HEK293 (cell line): ENCODE results near the gene TOMT.

Experiments used
- CTCF ChIA-PET: fragments of 350-600 bp; formaldehyde crosslinking; extraction: SDS; loops from one replicate; lab custom pipeline; 2021; ENCODE audit warnings: antibody characterized with exemption; lab: Yijun Ruan, JAX
- POLR2A ChIA-PET: fragments of 300-600 bp; formaldehyde crosslinking; extraction: SDS; loops from one replicate; lab custom pipeline; 2020; ENCODE audit warnings: antibody characterized with exemption, inconsistent platforms; lab: Yijun Ruan, JAX
- H3K27ac ChIP-seq: fragments of 200-500 bp; sonication (Bioruptor generic); 2 replicates; pipeline ENCODE4 v1.5.1; 2014; ENCODE audit warnings: low read depth, low read length, control low read depth, inconsistent platforms; ENCODE audit errors: extremely low read depth
- H3K36me3 ChIP-seq, 2 experiments: fragments of 200-500 bp in 1 of 2; sonication (Bioruptor generic) in 1 of 2; 1 replicate in 1 of 2; 2 replicates in 1 of 2; pipeline ENCODE4 v1.5.1; 2014 to 2017; ENCODE audit warnings: inconsistent platforms in 2 of 2, low read length in 2 of 2; ENCODE audit not compliant: control insufficient read depth in 2 of 2, insufficient read depth in 1 of 2
- H3K4me1 ChIP-seq: fragments of 200-500 bp; sonication (Bioruptor generic); 2 replicates; pipeline ENCODE4 v1.5.1; 2014; ENCODE audit warnings: mild to moderate bottlenecking, low read length, inconsistent platforms; ENCODE audit not compliant: control insufficient read depth, insufficient read depth
- H3K4me3 ChIP-seq: 2 replicates; pipeline ENCODE4 v1.5.1; 2011; ENCODE audit warnings: low read depth, mild to moderate bottlenecking, control low read depth, low read length, moderate library complexity
- H3K9me3 ChIP-seq: fragments of 200-500 bp; sonication (Bioruptor generic); 2 replicates; pipeline ENCODE4 v1.5.1; 2014; ENCODE audit warnings: low read depth, low read length, inconsistent platforms; ENCODE audit not compliant: control insufficient read depth, insufficient read depth
- EGR2 ChIP-seq: fragments of 450-650 bp; formaldehyde crosslinking; IDR thresholded peaks from 2 replicates; pipeline ENCODE4 v1.5.1; 2016; ENCODE audit warnings: low read depth, missing biosample characterization, missing genetic modification characterization
- GLI4 ChIP-seq: fragments of 450-650 bp; formaldehyde crosslinking; IDR thresholded peaks from 2 replicates; pipeline ENCODE4 v1.5.1; 2016; ENCODE audit warnings: missing biosample characterization, missing genetic modification characterization
- HOXA7 ChIP-seq: sonication (generic); formaldehyde crosslinking; IDR thresholded peaks from 2 replicates; pipeline ENCODE4 v1.8.1; 2022; ENCODE audit warnings: missing genetic modification reagents, borderline replicate concordance
- KLF8 ChIP-seq: fragments of 450-650 bp; formaldehyde crosslinking; IDR thresholded peaks from 2 replicates; pipeline ENCODE4 v1.5.1; 2016; ENCODE audit warnings: missing biosample characterization, missing genetic modification characterization
- RBAK ChIP-seq: fragments of 450-650 bp; formaldehyde crosslinking; IDR thresholded peaks from 2 replicates; pipeline ENCODE4 v1.5.1; 2016; ENCODE audit warnings: missing biosample characterization, missing genetic modification characterization
- SALL2 ChIP-seq: fragments of 450-650 bp; formaldehyde crosslinking; IDR thresholded peaks from 2 replicates; pipeline ENCODE4 v1.5.0; 2017; ENCODE audit warnings: missing biosample characterization, mild to moderate bottlenecking, missing genetic modification characterization, borderline replicate concordance
- SP2 ChIP-seq: fragments of 450-650 bp; formaldehyde crosslinking; IDR thresholded peaks from 2 replicates; pipeline ENCODE4 v1.5.1; 2016; ENCODE audit warnings: missing biosample characterization, missing genetic modification characterization
- WT1 ChIP-seq: fragments of 450-650 bp; formaldehyde crosslinking; IDR thresholded peaks from 2 replicates; pipeline ENCODE4 v1.5.1; 2016; ENCODE audit warnings: missing biosample characterization, missing genetic modification characterization
- ZBTB1 ChIP-seq: fragments of 450-650 bp; formaldehyde crosslinking; IDR thresholded peaks from 2 replicates; pipeline ENCODE4 v1.5.1; 2016; ENCODE audit warnings: missing biosample characterization, missing genetic modification characterization
- ZBTB48 ChIP-seq: fragments of 450-650 bp; formaldehyde crosslinking; IDR thresholded peaks from 2 replicates; pipeline ENCODE4 v1.5.1; 2016; ENCODE audit warnings: missing biosample characterization, missing genetic modification characterization
- ZBTB8A ChIP-seq: fragments of 450-650 bp; formaldehyde crosslinking; IDR thresholded peaks from 2 replicates; pipeline ENCODE4 v1.5.1; 2016; ENCODE audit warnings: missing biosample characterization, missing genetic modification characterization
- ZFHX2 ChIP-seq: fragments of 450-650 bp; formaldehyde crosslinking; conservative IDR thresholded peaks from 2 replicates; pipeline ENCODE4 v1.5.1; 2016; ENCODE audit warnings: missing biosample characterization, missing genetic modification characterization
- ZNF157 ChIP-seq: fragments of 450-650 bp; formaldehyde crosslinking; IDR thresholded peaks from 2 replicates; pipeline ENCODE4 v1.5.1; 2016; ENCODE audit warnings: missing biosample characterization, missing genetic modification characterization
- ZNF174 ChIP-seq: fragments of 450-650 bp; formaldehyde crosslinking; IDR thresholded peaks from 2 replicates; pipeline ENCODE4 v1.5.0; 2017; ENCODE audit warnings: missing biosample characterization, mild to moderate bottlenecking, missing genetic modification characterization
- ZNF184 ChIP-seq: fragments of 450-650 bp; IDR thresholded peaks from 2 replicates; pipeline ENCODE4 v1.5.1; 2018; ENCODE audit warnings: missing biosample characterization, mild to moderate bottlenecking, missing genetic modification characterization
- ZNF223 ChIP-seq: fragments of 450-650 bp; formaldehyde crosslinking; IDR thresholded peaks from 2 replicates; pipeline ENCODE4 v1.5.1; 2016; ENCODE audit warnings: missing biosample characterization, missing genetic modification characterization
- ZNF266 ChIP-seq: fragments of 450-650 bp; formaldehyde crosslinking; IDR thresholded peaks from 2 replicates; pipeline ENCODE4 v1.5.1; 2016; ENCODE audit warnings: missing biosample characterization, missing genetic modification characterization, low read depth
- ZNF366 ChIP-seq: fragments of 450-650 bp; formaldehyde crosslinking; conservative IDR thresholded peaks from 2 replicates; pipeline ENCODE4 v1.5.1; 2016; ENCODE audit warnings: missing biosample characterization, missing genetic modification characterization
- ZNF37A ChIP-seq: fragments of 450-650 bp; IDR thresholded peaks from 2 replicates; pipeline ENCODE4 v1.5.1; 2018; ENCODE audit warnings: missing biosample characterization, missing genetic modification characterization
- ZNF391 ChIP-seq: fragments of 450-650 bp; formaldehyde crosslinking; IDR thresholded peaks from 2 replicates; pipeline ENCODE4 v1.5.1; 2016; ENCODE audit warnings: low read depth, missing biosample characterization, missing genetic modification characterization, borderline replicate concordance
- ZNF394 ChIP-seq: fragments of 450-650 bp; formaldehyde crosslinking; IDR thresholded peaks from 2 replicates; pipeline ENCODE4 v1.5.1; 2016; ENCODE audit warnings: missing biosample characterization, missing genetic modification characterization, mild to moderate bottlenecking, moderate library complexity, borderline replicate concordance
- ZNF473 ChIP-seq: fragments of 450-650 bp; formaldehyde crosslinking; IDR thresholded peaks from 2 replicates; pipeline ENCODE4 v1.5.1; 2017; ENCODE audit warnings: missing biosample characterization, missing genetic modification characterization
- ZNF561 ChIP-seq: fragments of 450-650 bp; IDR thresholded peaks from 2 replicates; pipeline ENCODE4 v1.5.1; 2018; ENCODE audit warnings: missing biosample characterization, missing genetic modification characterization, borderline replicate concordance
- ZNF571 ChIP-seq: fragments of 450-650 bp; formaldehyde crosslinking; IDR thresholded peaks from 2 replicates; pipeline ENCODE4 v1.5.0; 2017; ENCODE audit warnings: missing biosample characterization, missing genetic modification characterization
- ZNF600 ChIP-seq: fragments of 450-650 bp; formaldehyde crosslinking; IDR thresholded peaks from 2 replicates; pipeline ENCODE4 v1.5.1; 2016; ENCODE audit warnings: missing biosample characterization, missing genetic modification characterization
- TF ChIP-seq, protein P1 (sequence below): fragments of 450-650 bp; formaldehyde crosslinking; IDR thresholded peaks from 2 replicates; pipeline ENCODE4 v1.5.1; 2016; ENCODE audit warnings: missing biosample characterization, missing genetic modification characterization
- TF ChIP-seq, protein P2 (sequence below): fragments of 450-650 bp; formaldehyde crosslinking; IDR thresholded peaks from 2 replicates; pipeline ENCODE4 v1.5.1; 2016; ENCODE audit warnings: missing biosample characterization, missing genetic modification characterization

TOMT gene

GRCh38 chr11:72069200-72069599 lies 36.5 kb upstream of the TOMT start:
- H3K36me3 ChIP-seq, result peaks cover 6 to 33% of the 10 kb centered on the region in 2 experiments; a peak in 2 of 3 replicates

DNA sequence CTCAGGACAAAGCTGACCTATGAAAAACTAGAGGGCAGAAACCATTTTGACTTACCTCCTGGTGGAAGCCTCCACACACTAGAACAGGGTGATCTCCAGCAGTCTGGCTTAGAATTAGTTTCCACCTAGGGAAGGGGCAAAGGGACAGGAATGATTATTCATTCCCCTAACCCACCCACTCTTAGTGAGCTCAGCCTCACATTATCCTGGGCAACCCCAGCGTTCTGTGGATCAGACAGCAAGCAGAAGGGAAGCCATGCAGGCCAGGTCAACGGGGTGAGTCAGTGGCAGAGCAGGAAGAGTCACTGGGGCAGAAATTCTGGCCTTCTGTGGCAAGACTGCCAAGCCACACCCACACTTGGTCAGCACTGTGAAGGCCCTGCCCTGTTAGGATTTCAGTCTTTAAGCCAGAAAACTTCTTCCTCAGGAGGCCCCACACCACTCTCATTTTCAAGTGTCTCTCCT lies 35.9 kb upstream of the TOMT start:
- Histone ChIP-seq H3K4me1 (peaks cover 2% of the 10 kb centered on the region; the same call in 1 of the 2 replicates), H3K27ac (no peak overlapping the region), H3K36me3 (peaks cover 6 to 33% of the 10 kb centered on the region in 2 experiments; a peak in 2 of 3 replicates), H3K9me3 (no peaks in the 10 kb centered on the region), H3K4me3 (no peak overlapping the region)
- TF ChIP-seq, protein P1, sequence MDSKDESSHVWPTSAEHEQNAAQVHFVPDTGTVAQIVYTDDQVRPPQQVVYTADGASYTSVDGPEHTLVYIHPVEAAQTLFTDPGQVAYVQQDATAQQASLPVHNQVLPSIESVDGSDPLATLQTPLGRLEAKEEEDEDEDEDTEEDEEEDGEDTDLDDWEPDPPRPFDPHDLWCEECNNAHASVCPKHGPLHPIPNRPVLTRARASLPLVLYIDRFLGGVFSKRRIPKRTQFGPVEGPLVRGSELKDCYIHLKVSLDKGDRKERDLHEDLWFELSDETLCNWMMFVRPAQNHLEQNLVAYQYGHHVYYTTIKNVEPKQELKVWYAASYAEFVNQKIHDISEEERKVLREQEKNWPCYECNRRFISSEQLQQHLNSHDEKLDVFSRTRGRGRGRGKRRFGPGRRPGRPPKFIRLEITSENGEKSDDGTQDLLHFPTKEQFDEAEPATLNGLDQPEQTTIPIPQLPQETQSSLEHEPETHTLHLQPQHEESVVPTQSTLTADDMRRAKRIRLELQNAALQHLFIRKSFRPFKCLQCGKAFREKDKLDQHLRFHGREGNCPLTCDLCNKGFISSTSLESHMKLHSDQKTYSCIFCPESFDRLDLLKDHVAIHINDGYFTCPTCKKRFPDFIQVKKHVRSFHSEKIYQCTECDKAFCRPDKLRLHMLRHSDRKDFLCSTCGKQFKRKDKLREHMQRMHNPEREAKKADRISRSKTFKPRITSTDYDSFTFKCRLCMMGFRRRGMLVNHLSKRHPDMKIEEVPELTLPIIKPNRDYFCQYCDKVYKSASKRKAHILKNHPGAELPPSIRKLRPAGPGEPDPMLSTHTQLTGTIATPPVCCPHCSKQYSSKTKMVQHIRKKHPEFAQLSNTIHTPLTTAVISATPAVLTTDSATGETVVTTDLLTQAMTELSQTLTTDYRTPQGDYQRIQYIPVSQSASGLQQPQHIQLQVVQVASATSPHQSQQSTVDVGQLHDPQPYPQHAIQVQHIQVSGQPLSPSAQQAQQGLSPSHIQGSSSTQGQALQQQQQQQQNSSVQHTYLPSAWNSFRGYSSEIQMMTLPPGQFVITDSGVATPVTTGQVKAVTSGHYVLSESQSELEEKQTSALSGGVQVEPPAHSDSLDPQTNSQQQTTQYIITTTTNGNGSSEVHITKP (tag by site-specific recombination), result peak; percentile 64
- TF ChIP-seq ZNF600 (peak; percentile 44), EGR2 (tag by site-specific recombination) (0 out of 2 replicates have a peak, but pooled peaks have one; percentile 8), ZFHX2 (tag by site-specific recombination) (peak; percentile 32), ZNF266 (tag by site-specific recombination) (no peak), ZNF571 (no peak)
- POLR2A ChIA-PET, result interaction anchor here (0.6 to 1.3 kb wide), 2 partner anchors 9 to 38 kb away, joined by 3 read pairs; no protein-coding TSS in a partner anchor
- CTCF ChIA-PET, result no interaction called here

More at GRCh38 chr11:72069200-72069599, 36.5 kb upstream of the TOMT start:
- no peak overlapping the region for H3K27ac ChIP-seq
- CTCF ChIA-PET, result interaction anchor here (3.5 kb wide), 1 partner anchor 44 kb away, joined by 17 read pairs; no protein-coding TSS in a partner anchor
- POLR2A ChIA-PET, result no interaction called here
- TF ChIP-seq EGR2 (tag by site-specific recombination) (peak; percentile 45; the same call in 1 of the 2 replicates), SALL2 (no peak)
- TF ChIP-seq, all 188 proteins: peak for 1
- Histone ChIP-seq H3K4me1 (peaks cover 2% of the 10 kb centered on the region; the same call in 1 of the 2 replicates), H3K9me3 (no peaks in the 10 kb centered on the region), H3K4me3 (no peak overlapping the region)

DNA sequence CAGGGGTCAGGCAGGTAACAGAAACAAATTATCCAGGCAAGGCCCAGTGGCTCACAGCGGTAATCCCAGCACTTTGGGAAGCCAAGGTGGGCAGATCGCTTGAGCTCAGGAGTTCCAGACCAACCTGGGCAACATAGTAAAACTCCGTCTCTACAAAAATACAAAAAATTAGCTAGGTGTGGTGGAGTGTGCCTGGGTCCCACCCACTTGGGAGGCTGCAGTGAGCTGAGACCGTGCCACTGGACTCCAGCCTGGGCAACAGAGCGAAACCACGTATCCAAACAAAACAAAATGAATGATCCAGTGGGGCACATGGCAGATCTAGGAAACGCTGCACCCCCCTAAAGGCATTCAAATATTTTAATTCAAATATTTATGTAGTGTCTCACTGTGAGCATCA lies 35.2 kb upstream of the TOMT start:
- CTCF ChIA-PET, result no interaction called here
- Histone ChIP-seq H3K4me3 (no peak overlapping the region), H3K27ac (no peak overlapping the region), H3K36me3 (peaks cover 6 to 33% of the 10 kb centered on the region in 2 experiments; a peak in 2 of 3 replicates), H3K4me1 (peaks cover 2% of the 10 kb centered on the region; the same call in 1 of the 2 replicates), H3K9me3 (no peaks in the 10 kb centered on the region)
- POLR2A ChIA-PET, result interaction anchor here (1.3 kb wide), 1 partner anchor 8 kb away, joined by 3 read pairs; no protein-coding TSS in a partner anchor
- TF ChIP-seq ZBTB1 (tag by site-specific recombination) (no peak), ZNF37A (tag by site-specific recombination) (no peak), ZNF157 (no peak), ZNF561 (tag by site-specific recombination) (no peak), ZNF223 (tag by site-specific recombination) (no peak), ZNF366 (tag by site-specific recombination) (no peak), WT1 (tag by site-specific recombination) (no peak), ZNF184 (tag by site-specific recombination) (no peak), RBAK (tag by site-specific recombination) (no peak), ZNF394 (tag by site-specific recombination) (no peak), GLI4 (tag by site-specific recombination) (no peak), ZBTB8A (tag by site-specific recombination) (no peak), KLF8 (tag by site-specific recombination) (no peak), ZNF473 (no peak), ZNF391 (tag by site-specific recombination) (no peak), ZNF174 (tag by site-specific recombination) (no peak), HOXA7 (CRISPR knock-in tag) (no peak), ZBTB48 (tag by site-specific recombination) (no peak), SP2 (tag by site-specific recombination) (no peak)
- TF ChIP-seq, protein P2, sequence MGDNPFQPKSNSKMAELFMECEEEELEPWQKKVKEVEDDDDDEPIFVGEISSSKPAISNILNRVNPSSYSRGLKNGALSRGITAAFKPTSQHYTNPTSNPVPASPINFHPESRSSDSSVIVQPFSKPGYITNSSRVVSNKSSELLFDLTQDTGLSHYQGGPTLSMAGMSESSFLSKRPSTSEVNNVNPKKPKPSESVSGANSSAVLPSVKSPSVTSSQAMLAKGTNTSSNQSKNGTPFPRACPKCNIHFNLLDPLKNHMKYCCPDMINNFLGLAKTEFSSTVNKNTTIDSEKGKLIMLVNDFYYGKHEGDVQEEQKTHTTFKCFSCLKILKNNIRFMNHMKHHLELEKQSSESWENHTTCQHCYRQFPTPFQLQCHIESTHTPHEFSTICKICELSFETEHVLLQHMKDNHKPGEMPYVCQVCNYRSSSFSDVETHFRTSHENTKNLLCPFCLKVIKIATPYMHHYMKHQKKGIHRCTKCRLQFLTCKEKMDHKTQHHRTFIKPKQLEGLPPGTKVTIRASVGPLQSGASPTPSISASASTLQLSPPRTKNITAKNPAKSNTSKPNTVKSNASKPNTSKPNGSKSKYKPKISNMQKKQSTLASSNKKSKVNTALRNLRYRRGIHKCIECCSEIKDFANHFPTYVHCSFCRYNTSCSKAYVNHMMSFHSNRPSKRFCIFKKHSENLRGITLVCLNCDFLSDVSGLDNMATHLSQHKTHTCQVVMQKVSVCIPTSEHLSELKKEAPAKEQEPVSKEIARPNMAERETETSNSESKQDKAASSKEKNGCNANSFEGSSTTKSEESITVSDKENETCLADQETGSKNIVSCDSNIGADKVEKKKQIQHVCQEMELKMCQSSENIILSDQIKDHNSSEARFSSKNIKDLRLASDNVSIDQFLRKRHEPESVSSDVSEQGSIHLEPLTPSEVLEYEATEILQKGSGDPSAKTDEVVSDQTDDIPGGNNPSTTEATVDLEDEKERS (tag by site-specific recombination), result no peak
